GM23338 (cell line): ENCODE data around the gene POLR3A. TPM values are rescaled to one million over a fixed set of nuclear protein-coding genes. Genes with fewer than 3 reads are reported as not detected.

ENCODE experiments used
- ATAC-seq: fragments of 200-7000 bp; cut with Tn5 transposase; 3 replicates; pipeline ENCODE4 v1.9.1; 2020
- DNase-seq: peaks from one replicate; pipeline ENCODE4 v3.0.0-alpha.2; 2015; ENCODE audit warnings: low spot score
- H2AFZ ChIP-seq: fragments of 200-600 bp; sonication (generic); 2 replicates; pipeline ENCODE4 v1.8.0; 2016; ENCODE audit warnings: antibody characterized with exemption, mild to moderate bottlenecking, moderate library complexity
- H3F3A ChIP-seq: fragments of 200-600 bp; sonication (generic); replicated peaks from 2 replicates; pipeline ENCODE4 v1.8.0; 2017; ENCODE audit warnings: antibody characterized with exemption, mixed run types, low read depth
- H3K27ac ChIP-seq: fragments of 200-600 bp; sonication (generic); 2 replicates; pipeline ENCODE4 v1.6.1; 2016; ENCODE audit warnings: low read depth
- H3K27me3 ChIP-seq: fragments of 200-600 bp; sonication (generic); 2 replicates; pipeline ENCODE4 v1.8.0; 2016; ENCODE audit warnings: mild to moderate bottlenecking, mixed run types, moderate library complexity; ENCODE audit not compliant: insufficient read depth
- H3K36me3 ChIP-seq: fragments of 200-600 bp; sonication (generic); 2 replicates; pipeline ENCODE4 v1.8.0; 2016; ENCODE audit warnings: mild to moderate bottlenecking; ENCODE audit not compliant: insufficient read depth
- H3K4me1 ChIP-seq: fragments of 200-600 bp; sonication (generic); 2 replicates; pipeline ENCODE4 v1.8.0; 2016; ENCODE audit warnings: mild to moderate bottlenecking, moderate library complexity; ENCODE audit not compliant: insufficient read depth
- H3K4me2 ChIP-seq: fragments of 200-600 bp; sonication (generic); 2 replicates; pipeline ENCODE4 v1.7.1; 2017; ENCODE audit warnings: mixed run types
- H3K4me3 ChIP-seq: fragments of 200-600 bp; sonication (generic); 2 replicates; pipeline ENCODE4 v1.6.1; 2016; ENCODE audit warnings: mixed run types
- H3K79me2 ChIP-seq: fragments of 200-600 bp; sonication (generic); replicated peaks from 2 replicates; pipeline ENCODE4 v1.8.0; 2017; ENCODE audit warnings: mild to moderate bottlenecking; ENCODE audit not compliant: insufficient read depth
- H3K9me2 ChIP-seq: fragments of 200-600 bp; sonication (generic); 2 replicates; pipeline ENCODE4 v1.8.0; 2017; ENCODE audit not compliant: insufficient read depth
- H4K20me1 ChIP-seq: fragments of 200-600 bp; sonication (generic); replicated peaks from 2 replicates; pipeline ENCODE4 v1.8.0; 2017; ENCODE audit warnings: mild to moderate bottlenecking; ENCODE audit not compliant: insufficient read depth
- H3K27ac Mint-ChIP-seq: 2 replicates; pipeline ENCODE4 v1.8.0; 2020; ENCODE audit warnings: inconsistent platforms, mild to moderate bottlenecking, moderate library complexity, mixed read lengths
- H3K27me3 Mint-ChIP-seq: 3 replicates; pipeline ENCODE4 v1.8.0; 2022; ENCODE audit warnings: low read depth, mild to moderate bottlenecking, moderate library complexity, mixed read lengths, inconsistent platforms; ENCODE audit not compliant: insufficient read depth, poor library complexity
- H3K36me3 Mint-ChIP-seq: 3 replicates; pipeline ENCODE4 v1.8.0; 2021; ENCODE audit warnings: low read depth, mild to moderate bottlenecking, inconsistent platforms, moderate library complexity, mixed read lengths
- H3K4me1 Mint-ChIP-seq: 3 replicates; pipeline ENCODE4 v1.8.0; 2020; ENCODE audit warnings: mild to moderate bottlenecking, inconsistent platforms, mixed read lengths
- H3K4me3 Mint-ChIP-seq: 3 replicates; pipeline ENCODE4 v1.8.0; 2021; ENCODE audit warnings: moderate library complexity, mild to moderate bottlenecking, inconsistent platforms, mixed read lengths
- H3K9me3 Mint-ChIP-seq: 3 replicates; pipeline ENCODE4 v1.8.0; 2020; ENCODE audit warnings: moderate library complexity, mild to moderate bottlenecking, inconsistent platforms, mixed read lengths
- CREB1 ChIP-seq: fragments of 250-450 bp; sonication (Bioruptor Pico); IDR thresholded peaks from 2 replicates; pipeline ENCODE4 v1.5.0; 2020; ENCODE audit warnings: low read depth, mild to moderate bottlenecking, moderate library complexity
- CTCF ChIP-seq, 2 experiments: fragments of 200-600 bp in 1 of 2; sonication (generic) in 1 of 2; conservative IDR thresholded peaks; 2 replicates each; pipeline versions ENCODE4 v1.5.1 to v1.6.1; 2016 to 2017; ENCODE audit warnings: antibody characterized with exemption in 2 of 2, low read depth in 2 of 2, mild to moderate bottlenecking in 2 of 2, moderate library complexity in 1 of 2
- ETS1 ChIP-seq: IDR thresholded peaks from 2 replicates; pipeline ENCODE4 v1.6.1; 2016; ENCODE audit warnings: antibody characterized with exemption
- EZH2 ChIP-seq: fragments of 200-600 bp; sonication (generic); IDR thresholded peaks from one replicate; pipeline ENCODE4 v1.8.0; 2017; ENCODE audit warnings: antibody characterized with exemption, mild to moderate bottlenecking, low read depth; ENCODE audit not compliant: unreplicated experiment
- EZH2phosphoT487 ChIP-seq: fragments of 200-600 bp; sonication (generic); IDR thresholded peaks from one replicate; pipeline ENCODE4 v1.8.1; 2018; ENCODE audit warnings: antibody characterized with exemption; ENCODE audit not compliant: unreplicated experiment
- JUNB ChIP-seq: IDR thresholded peaks from one replicate; pipeline ENCODE4 v1.6.1; 2016; ENCODE audit warnings: antibody characterized with exemption; ENCODE audit not compliant: unreplicated experiment
- POLR2AphosphoS5 ChIP-seq: IDR thresholded peaks from 2 replicates; pipeline ENCODE4 v1.6.1; 2016; ENCODE audit warnings: antibody characterized with exemption, low read depth
- REST ChIP-seq: IDR thresholded peaks from one replicate; pipeline ENCODE4 v1.6.1; 2018; ENCODE audit warnings: antibody characterized with exemption; ENCODE audit not compliant: unreplicated experiment
- STAT1 ChIP-seq: IDR thresholded peaks from one replicate; pipeline ENCODE4 v1.6.1; 2016; ENCODE audit warnings: antibody characterized with exemption; ENCODE audit not compliant: unreplicated experiment
- ZNF331 ChIP-seq: fragments of 250-450 bp; sonication (Bioruptor Pico); IDR thresholded peaks from 2 replicates; pipeline ENCODE4 v1.5.0; 2020; ENCODE audit warnings: low read depth, mild to moderate bottlenecking, moderate library complexity
- ZNF462 ChIP-seq: fragments of 250-450 bp; sonication (Bioruptor Pico); IDR thresholded peaks from 2 replicates; pipeline ENCODE4 v1.5.0; 2020; ENCODE audit warnings: mild to moderate bottlenecking, moderate library complexity
- polyA plus RNA-seq: library from polyadenylated mRNA; unstranded; fragments of >200 nt; fragmentation: Nextera tagmentation; extraction: Ambion mirVana; gene quantifications from 2 replicates; pipeline ENCODE4 v1.2.1, GENCODE V29; 2016
- total RNA-seq: library from RNA; depleted of rRNA; stranded (reverse); fragments of >200 nt; shearing (Covaris generic); gene quantifications from 2 replicates; pipeline ENCODE4 v1.2.3, GENCODE V29; 2014

The POLR3A gene
- total and polyA plus RNA-seq, 2 experiments from 2014 or later, result 11.6 to 35.5 TPM

- no peak for TF ChIP-seq ZNF462
- no peak for TF ChIP-seq POLR2AphosphoS5
- no peak for TF ChIP-seq CTCF (conservative IDR thresholded peaks at IDR 0.05; ENCODE audit: low read depth in 2 of 2)
Observed at GRCh38 chr10:77940225-77940624, 89.1 kb downstream of the POLR3A start (continued).

GRCh38 chr10:77939561-77940001, 89.7 kb downstream of the POLR3A start:
- ATAC-seq, result peak; percentile 19; the same call in 1 of the 3 replicates
- Histone ChIP-seq H3K36me3 (no peaks in the 10 kb centered on the region; the same call in 1 of the 2 replicates), H3K4me1 (peaks cover 10% of the 10 kb centered on the region), H3K4me2 (no peak overlapping the region), H2AFZ (peak overlapping the region; percentile 80), H3F3A (0 out of 2 replicates have a peak, but pooled peaks cover 4% of the 10 kb centered on the region), H3K9me2 (no peaks in the 10 kb centered on the region), H4K20me1 (no peaks in the 10 kb centered on the region), H3K27ac (no peak overlapping the region), H3K79me2 (no peaks in the 10 kb centered on the region), H3K4me3 (no peak overlapping the region), H3K27me3 (no peaks in the 10 kb centered on the region)
- H3K9me3 Mint-ChIP-seq, result no peaks in the 10 kb centered on the region
- H3K4me3 Mint-ChIP-seq, result no peak overlapping the region
- H3K27me3 Mint-ChIP-seq, result peaks cover 13% of the 10 kb centered on the region
- peaks cover 24% of the 10 kb centered on the region for H3K4me1 Mint-ChIP-seq
- no peak overlapping the region for H3K27ac Mint-ChIP-seq
- H3K36me3 Mint-ChIP-seq, result no peaks in the 10 kb centered on the region; the same call in 2 of the 3 replicates
- no peak for DNase-seq
- no peak for TF ChIP-seq JUNB
- TF ChIP-seq ETS1, result no peak
- no peak for TF ChIP-seq CREB1 (CRISPR knock-in tag)
- no peak for TF ChIP-seq STAT1
- no peak for TF ChIP-seq EZH2
- no peak for TF ChIP-seq REST
- TF ChIP-seq ZNF331, result no peak
- no peak for TF ChIP-seq EZH2phosphoT487
